AG09319 (cell line): ENCODE results near the gene AUH.

Experiments used
- DNase-seq: peaks from one replicate; pipeline ENCODE4 v3.0.0-alpha.2; 2010; ENCODE audit warnings: low read depth; ENCODE audit errors: extremely low read depth
- TF ChIP-seq, protein P1 (sequence below): IDR thresholded peaks from 2 replicates; pipeline ENCODE4 v1.5.1; 2011; ENCODE audit warnings: low read depth, mild to moderate bottlenecking, inconsistent platforms, low read length, moderate library complexity

The AUH gene

DNA sequence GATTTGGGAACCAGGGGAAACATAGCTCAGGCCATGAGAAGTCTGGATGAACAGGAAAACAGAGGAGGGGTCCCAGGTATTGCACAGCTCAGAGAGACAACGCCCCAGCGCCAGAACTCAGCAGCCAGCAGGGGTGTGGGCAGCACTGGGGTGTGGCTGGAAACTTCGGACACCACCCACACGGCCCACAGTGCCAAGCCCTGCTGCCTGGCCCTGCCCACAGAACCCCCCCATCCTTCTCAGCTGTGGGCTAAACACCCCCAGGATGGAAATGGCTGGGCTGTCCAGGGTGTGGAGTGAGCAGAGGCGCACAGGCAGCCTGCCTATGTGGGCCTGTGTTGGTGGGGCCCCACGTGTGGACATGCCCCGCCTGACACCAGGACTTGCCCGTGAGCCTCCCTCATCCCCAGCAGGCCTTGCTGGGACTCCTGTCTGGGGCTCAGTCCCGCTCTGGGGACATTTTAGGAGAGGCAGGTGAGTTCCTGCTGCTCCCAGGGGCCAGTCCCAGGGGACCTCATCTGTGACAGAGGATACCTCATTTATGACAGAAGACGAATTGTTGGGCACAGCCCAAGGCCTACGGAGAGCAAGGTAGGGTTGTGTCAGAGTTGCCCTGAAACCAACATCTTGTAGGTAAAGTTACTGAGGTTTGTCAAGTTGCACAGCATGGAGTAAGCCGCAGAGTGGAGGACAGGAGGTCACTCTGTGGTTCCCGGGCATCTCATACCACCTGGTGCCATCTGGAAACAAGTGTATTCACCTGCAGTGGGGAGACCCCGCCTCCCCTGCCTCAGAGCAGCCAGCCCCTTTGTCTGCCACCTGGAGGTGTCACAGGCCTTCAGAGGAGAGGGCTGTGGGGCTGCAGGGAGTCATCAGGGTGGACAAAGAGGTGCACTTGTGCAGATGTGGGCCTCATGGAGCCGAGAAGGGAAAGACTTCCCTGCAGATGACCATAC lies 183.2 kb downstream of the AUH start:
- DNase-seq = no peak
- TF ChIP-seq, protein P1, sequence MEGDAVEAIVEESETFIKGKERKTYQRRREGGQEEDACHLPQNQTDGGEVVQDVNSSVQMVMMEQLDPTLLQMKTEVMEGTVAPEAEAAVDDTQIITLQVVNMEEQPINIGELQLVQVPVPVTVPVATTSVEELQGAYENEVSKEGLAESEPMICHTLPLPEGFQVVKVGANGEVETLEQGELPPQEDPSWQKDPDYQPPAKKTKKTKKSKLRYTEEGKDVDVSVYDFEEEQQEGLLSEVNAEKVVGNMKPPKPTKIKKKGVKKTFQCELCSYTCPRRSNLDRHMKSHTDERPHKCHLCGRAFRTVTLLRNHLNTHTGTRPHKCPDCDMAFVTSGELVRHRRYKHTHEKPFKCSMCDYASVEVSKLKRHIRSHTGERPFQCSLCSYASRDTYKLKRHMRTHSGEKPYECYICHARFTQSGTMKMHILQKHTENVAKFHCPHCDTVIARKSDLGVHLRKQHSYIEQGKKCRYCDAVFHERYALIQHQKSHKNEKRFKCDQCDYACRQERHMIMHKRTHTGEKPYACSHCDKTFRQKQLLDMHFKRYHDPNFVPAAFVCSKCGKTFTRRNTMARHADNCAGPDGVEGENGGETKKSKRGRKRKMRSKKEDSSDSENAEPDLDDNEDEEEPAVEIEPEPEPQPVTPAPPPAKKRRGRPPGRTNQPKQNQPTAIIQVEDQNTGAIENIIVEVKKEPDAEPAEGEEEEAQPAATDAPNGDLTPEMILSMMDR = no peak

DNA sequence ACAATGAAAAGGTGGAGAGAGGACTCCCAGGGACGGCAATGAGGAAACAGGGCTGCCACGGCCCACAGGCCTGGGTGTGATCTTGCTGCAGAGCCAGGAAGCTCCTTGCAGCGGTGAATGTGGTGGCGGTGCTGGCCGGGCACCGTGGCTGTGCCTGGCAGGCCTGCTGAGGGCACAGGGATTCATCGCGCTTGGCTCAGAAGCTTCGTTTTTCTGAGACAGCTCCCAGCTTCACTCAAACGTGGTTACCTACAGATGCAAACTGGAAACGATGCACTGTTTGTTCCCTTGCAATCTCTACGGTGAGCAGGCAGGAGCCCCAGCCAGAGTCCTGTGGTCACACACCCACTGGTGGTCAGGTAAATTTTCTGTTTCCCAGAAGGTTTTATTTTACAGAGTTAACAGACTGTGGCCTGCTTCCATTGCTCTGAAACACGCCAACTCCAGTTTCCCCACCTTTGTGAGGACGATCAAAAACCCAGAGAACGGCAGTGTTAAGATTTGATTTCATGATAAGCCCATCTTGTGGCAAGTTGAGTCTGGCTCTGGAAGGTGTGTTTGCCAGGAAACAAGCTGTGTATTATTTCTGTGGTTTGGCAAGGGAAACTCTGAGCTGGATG lies 183.9 kb downstream of the AUH start:
- TF ChIP-seq, protein P1 = no peak
- no peak for DNase-seq

DNA sequence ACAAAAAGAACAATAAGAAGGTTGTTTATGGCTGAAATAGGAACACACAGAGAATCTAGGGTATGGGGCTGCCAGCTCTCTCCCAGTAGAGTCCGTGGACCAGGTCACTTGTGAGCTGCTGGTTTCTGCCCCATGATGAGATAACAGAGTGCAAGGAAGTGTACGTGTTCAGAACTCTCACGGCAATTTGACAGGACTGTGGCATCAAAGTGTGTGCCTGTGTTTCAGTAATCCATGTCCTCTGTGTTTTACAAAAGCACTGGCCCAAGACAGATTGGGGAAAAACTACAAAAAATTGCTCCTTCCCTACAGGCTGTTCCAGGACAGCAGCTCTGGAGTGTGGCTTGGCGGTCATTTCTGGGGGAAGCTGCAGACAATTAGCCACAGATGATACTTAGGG lies 184.6 kb downstream of the AUH start:
- no peak for DNase-seq
- TF ChIP-seq, protein P1 = no peak

DNA sequence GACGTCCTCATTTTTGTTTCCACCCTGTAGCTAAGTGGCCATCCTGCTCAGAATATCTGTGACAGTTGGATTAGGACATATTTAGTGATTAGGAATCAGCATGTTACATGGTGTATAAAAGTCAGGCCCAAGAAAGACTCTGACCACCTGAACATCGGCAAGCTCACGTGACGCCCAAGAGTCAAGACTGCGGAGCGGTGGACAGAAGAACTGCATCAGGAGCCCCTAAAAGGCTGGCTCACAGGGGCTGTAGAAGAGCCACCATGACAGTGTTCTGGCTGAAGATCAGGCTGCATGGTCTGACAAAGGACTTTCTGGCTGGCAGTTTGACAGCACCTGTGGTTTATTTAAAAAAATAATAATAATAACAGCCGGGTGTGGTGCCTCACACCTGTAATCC lies 185.3 kb downstream of the AUH start:
- no peak for DNase-seq
- TF ChIP-seq, protein P1 = no peak

DNA sequence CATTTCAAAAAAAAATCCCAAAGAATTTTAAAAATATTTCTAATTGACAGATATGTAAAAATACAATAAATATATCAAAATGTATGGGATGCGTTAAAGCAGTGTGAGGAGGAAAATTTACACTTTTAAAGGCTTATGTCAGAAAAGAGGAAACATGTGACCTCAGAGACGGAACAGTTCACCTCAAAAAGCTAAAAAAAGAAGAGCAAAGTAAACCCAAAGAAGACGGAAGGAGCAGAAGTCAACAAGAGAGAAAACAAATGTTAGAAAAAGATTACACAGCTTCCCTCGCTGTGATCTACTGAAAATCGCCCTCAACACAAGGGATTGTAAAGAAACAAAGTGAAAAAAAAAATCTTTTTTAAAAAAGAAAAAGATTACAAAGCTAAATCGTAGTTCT lies 186.9 kb downstream of the AUH start:
- DNase-seq = no peak
- TF ChIP-seq, protein P1 = no peak

DNA sequence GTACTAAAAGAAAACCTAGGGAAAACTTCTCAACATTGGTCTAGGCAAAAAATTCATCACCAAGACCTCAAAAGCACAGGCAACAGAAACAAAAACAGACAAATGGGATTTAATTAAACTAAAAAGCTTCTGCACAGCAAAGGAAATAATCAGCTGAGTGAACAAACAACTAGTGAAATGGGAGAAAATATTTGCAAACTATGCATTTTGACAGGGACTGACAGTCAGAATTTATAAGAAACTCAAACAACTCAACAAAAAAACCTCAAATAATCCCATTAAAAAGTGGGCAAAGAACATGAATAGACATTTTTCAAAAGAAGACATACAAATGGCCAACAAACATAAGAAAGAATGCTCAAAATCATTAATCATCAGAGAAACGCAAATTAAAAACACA lies 189.4 kb downstream of the AUH start:
- TF ChIP-seq, protein P1 = no peak
- DNase-seq = no peak

DNA sequence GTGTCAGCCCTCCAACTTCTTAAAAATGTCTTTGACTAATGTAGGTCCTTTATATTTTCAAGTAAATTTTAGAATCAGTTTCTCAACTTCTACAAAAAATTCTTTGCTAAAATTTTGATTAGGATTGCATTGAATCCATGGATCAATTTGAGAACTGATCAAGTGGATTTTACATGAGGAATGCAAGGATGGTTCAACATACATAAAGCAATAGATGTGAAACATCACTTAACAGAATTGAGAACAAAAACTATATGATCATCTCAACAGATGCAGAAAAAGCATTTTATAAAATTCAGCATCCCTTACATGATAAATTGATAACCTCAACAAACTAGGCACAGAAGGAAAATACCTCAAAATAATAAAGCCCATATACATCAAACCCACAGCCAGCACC lies 190.8 kb downstream of the AUH start:
- DNase-seq = no peak
- TF ChIP-seq, protein P1 = no peak
